Vagina (tissue), 2 donors: ENCODE data around the gene ITGAV.

Experiments used
- POLR2A ChIP-seq, 2 donors: fragments of 450-650 bp; IDR thresholded peaks; one replicate each; pipeline ENCODE4 v1.6.1; 2017; ENCODE audit warnings: antibody characterized with exemption in 2 of 2, mild to moderate bottlenecking in 2 of 2, moderate library complexity in 2 of 2
- POLR2AphosphoS5 ChIP-seq, 2 donors: sonication (generic); formaldehyde crosslinking; IDR thresholded peaks; one replicate each; pipeline ENCODE4 v1.9.0; 2017; ENCODE audit warnings: antibody characterized with exemption in 2 of 2, mild to moderate bottlenecking in 2 of 2, low read depth in 1 of 2; ENCODE audit not compliant: insufficient read depth in 1 of 2
- TF ChIP-seq, protein P1 (sequence below), 3 experiments: fragments of 450-650 bp in 2 of 3; fragments of 200-600 bp in 1 of 3; sonication (generic) in 1 of 3; IDR thresholded peaks; one replicate each; pipeline ENCODE4 v1.5.1; 2017 to 2019; ENCODE audit warnings: antibody characterized with exemption in 3 of 3, mild to moderate bottlenecking in 2 of 3, moderate library complexity in 2 of 3

DNA sequence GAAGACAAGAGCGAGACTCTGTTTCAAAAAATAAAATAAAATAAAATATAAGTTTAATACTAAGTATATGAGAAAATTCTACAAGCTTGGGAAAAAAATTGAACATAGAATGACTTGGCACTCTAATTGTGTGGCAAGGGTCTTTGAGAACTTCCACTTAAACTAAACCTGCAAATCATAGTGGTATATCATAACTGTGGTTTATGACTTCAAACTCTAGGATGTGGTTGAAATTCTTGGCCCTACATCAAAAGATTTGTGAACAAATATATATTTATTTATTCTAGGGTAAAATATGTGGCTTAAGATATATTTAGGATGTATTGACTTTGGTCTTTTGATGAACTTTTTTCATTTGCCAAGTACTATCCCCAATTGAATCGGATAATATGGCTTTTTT is 100.9 kb downstream of the ITGAV start:
- TF ChIP-seq, protein P1, sequence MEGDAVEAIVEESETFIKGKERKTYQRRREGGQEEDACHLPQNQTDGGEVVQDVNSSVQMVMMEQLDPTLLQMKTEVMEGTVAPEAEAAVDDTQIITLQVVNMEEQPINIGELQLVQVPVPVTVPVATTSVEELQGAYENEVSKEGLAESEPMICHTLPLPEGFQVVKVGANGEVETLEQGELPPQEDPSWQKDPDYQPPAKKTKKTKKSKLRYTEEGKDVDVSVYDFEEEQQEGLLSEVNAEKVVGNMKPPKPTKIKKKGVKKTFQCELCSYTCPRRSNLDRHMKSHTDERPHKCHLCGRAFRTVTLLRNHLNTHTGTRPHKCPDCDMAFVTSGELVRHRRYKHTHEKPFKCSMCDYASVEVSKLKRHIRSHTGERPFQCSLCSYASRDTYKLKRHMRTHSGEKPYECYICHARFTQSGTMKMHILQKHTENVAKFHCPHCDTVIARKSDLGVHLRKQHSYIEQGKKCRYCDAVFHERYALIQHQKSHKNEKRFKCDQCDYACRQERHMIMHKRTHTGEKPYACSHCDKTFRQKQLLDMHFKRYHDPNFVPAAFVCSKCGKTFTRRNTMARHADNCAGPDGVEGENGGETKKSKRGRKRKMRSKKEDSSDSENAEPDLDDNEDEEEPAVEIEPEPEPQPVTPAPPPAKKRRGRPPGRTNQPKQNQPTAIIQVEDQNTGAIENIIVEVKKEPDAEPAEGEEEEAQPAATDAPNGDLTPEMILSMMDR (IDR thresholded peaks at IDR 0.05): no peak
- TF ChIP-seq POLR2A (IDR thresholded peaks at IDR 0.05): no peak
- no peak for TF ChIP-seq POLR2AphosphoS5 (IDR thresholded peaks at IDR 0.05; ENCODE audit: insufficient read depth in 1 of 2, low read depth in 1 of 2)
